A673 (cell line): Measurements from ENCODE around the gene CHRM4.

Experiments used
- CTCF ChIP-seq: fragments of 300-800, 200-600 bp; sonication (generic); conservative IDR thresholded peaks from 2 replicates; pipeline ENCODE4 v1.5.1; 2017; ENCODE audit warnings: low read depth, mild to moderate bottlenecking, antibody characterized with exemption, low read length, moderate library complexity, mixed read lengths
- EZH2 ChIP-seq: fragments of 200-600 bp; sonication (generic); IDR thresholded peaks from 2 replicates; pipeline ENCODE4 v1.6.1; 2017; ENCODE audit warnings: borderline replicate concordance, low read depth, mild to moderate bottlenecking, mixed read lengths, antibody characterized with exemption, low read length; ENCODE audit not compliant: poor library complexity, severe bottlenecking

GRCh38 chr11:46363031-46363407, 28.6 kb downstream of the CHRM4 start:
- TF ChIP-seq EZH2 (no peak), CTCF (no peak)
